RPMI7951 (cell line): ENCODE results near the gene CLIC2. TPM values are rescaled to one million over a fixed set of nuclear protein-coding genes. Genes with fewer than 3 reads are reported as not detected.
"Not testable (repeated sequence)": the region's sequence is repeated elsewhere in the genome, so short reads cannot be mapped to it uniquely, and the experiment has no call there.

Experiments
- DNase-seq: peaks from one replicate; pipeline ENCODE4 v3.0.0-alpha.2; 2012; ENCODE audit warnings: low read depth
- total RNA-seq: library from RNA; depleted of rRNA; stranded (reverse); fragments of >200 nt; shearing (Covaris generic); gene quantifications from 2 replicates; pipeline ENCODE4 v1.2.3, GENCODE V29; 2014; rRNA removed

CLIC2 gene
- 11.5 and 14.6 TPM in 2 replicates for total RNA-seq

DNA sequence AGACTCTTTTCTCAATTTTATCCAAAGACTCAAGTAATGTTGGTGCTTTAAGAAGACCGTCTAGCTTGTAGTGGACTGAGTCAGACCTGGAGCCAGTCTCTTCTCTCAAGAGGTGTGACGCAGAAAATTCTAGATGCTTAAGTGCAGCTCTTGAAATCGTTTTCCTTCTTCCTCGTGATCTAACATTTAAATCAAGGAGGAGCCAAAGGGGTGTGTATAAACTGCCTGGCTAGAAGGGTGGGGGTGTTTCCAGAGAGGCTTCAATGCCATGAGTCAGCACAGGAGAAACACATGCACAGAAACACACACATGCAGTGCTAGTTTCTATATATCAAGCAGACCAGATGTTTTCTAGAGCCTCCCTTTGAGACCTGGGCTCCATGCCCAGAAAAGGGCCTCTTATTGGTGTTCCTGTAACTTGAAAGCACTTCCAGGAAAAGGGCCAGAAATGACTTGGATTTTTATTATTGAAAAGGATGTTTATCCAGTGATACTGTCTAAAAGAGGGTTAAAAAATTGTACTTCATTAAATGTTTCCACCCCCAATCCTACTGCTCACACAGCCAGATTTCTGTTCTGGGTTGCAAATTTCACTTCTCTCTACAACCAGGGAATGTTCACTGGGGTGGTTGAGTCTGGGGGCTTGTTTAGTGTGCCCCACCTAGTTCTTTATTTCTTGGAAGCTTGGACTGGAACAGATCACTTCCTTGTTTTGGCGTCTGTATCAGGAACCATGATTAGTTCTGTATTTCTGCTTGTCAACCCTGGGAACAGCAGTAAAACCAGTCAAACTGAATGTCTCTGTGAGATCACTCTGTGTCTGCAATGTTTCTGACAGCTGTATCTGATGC is at the start of gene CLIC2:
TSS of gene CLIC2 (minus strand) at position 129 of the 851 bp plus-strand sequence. CDS start 187 bp downstream, outside the sequence.
- peak; percentile 91 for DNase-seq

- not testable (repeated sequence) for DNase-seq
Observed at GRCh38 chrX:155382529-155382967, 48.1 kb upstream of the CLIC2 start.

- not testable (repeated sequence) for DNase-seq
Observed at GRCh38 chrX:155381843-155382528, 47.6 kb upstream of the CLIC2 start, which contains the start of gene F8A2. Gene F8A2 (plus strand): TSS chrX:155382095. CDS start chrX:155382115, 20 bp downstream.

- not testable (repeated sequence) for DNase-seq
Observed at GRCh38 chrX:155379802-155380201, 45.4 kb upstream of the CLIC2 start.

DNA sequence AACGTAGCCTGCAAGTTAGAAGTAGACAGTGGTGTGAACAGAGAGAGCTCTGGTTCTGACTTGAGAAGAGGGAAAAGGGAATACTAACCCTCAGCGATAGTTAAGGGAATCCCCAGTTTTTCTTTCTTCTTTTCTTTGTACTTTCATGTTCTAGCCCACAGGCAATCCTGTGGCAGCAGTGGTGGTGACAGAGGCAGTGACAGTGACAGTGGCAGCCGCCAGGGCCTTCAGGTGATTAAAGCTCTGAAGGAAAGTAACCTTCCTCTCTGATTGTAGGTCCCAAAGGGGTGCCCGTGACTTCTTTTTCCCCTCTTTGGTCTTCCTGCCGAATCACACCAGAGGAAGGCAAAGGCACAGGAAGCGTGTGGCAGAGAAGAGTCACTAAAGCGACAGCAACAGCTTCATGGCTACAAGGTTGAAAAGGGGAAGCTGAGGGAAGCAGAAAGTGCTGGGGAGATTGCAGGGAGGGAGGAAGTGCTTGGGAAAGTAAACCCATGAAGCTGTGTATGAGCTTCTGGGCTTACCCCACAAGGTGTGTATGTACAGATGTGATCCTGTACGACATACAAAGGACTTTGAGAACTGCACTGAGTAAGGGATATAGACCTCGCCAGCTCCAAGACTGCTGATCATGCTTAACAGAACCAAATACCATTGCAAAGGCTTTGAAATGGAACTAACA is 39.5 kb upstream of the CLIC2 start:
- DNase-seq = not testable (repeated sequence)

DNA sequence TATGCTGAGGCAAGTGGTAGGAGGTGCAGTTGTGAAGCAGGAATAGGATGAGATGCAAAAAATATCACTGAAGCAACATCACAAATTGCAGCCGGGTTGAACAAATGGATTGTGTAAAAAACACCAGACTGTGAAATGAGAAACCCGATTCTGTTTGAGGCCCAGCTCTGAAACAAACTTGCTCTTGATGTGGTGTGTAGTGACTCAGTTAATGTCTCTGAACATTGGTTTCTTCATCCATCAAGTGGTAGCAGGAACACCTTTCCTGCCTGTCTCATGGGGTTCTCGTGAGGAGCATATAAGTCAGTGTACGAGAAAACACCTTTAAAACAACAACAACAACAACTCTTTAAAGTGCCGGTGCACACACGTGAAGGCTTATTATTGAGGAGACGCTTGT is 29.3 kb upstream of the CLIC2 start:
- not testable (repeated sequence) for DNase-seq

GRCh38 chrX:155349448-155349847 is 15.0 kb upstream of the CLIC2 start:
- not testable (repeated sequence) for DNase-seq

GRCh38 chrX:155345689-155346088 is 11.3 kb upstream of the CLIC2 start:
- DNase-seq = not testable (repeated sequence)

- DNase-seq = not testable (repeated sequence)
Observed at GRCh38 chrX:155335337-155335712, 911 bp upstream of the CLIC2 start.

DNA sequence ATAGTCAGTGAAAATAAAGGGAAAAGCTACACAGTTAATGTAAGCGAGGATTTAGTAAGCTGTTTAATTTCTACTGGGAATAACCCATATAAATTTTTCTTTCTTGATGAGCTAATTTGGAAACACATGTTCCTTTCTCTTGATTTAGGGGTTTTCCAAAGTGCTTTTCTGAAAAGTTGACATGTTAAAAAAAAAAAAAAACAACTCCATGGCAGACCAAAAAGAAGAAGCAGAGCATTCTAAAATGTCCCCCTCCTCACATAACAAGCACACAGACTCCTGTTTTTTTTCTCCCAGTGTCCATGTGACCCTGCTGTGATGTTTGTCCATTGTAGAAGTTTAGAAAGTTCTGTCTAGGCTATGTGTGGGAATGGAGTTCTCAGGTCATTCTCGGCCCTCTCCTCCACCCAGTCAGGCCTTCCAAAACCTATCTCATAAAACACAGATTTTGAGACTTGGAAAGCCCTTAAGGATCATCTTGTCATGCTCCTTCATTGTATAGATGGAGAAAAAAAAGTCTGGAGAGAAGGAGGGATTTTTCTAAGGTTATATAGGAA is 792 bp downstream of the CLIC2 start:
- DNase-seq = no peak

DNA sequence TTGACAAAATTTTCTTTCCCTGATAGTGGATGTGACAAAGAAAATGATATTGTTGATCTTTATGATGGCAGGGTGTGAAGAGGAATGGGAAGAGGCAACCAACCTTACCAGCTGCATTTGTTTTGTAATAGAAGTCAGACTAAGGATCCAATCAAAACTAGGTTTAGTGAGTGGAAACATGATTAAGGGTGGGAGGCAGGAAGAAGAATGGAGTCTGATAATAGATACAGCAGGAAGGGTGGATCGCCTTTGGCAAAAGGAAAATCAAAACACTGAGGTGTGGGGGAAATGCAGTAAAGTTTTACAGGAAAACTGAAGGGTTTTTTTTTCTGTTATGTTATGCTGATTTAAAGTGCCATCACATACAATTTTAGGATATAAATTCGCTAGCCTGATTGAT is 3.4 kb downstream of the CLIC2 start:
- no peak for DNase-seq

GRCh38 chrX:155329293-155329692 is 5.1 kb downstream of the CLIC2 start:
- no peak for DNase-seq

GRCh38 chrX:155326610-155327009 is 7.8 kb downstream of the CLIC2 start:
- no peak for DNase-seq

DNA sequence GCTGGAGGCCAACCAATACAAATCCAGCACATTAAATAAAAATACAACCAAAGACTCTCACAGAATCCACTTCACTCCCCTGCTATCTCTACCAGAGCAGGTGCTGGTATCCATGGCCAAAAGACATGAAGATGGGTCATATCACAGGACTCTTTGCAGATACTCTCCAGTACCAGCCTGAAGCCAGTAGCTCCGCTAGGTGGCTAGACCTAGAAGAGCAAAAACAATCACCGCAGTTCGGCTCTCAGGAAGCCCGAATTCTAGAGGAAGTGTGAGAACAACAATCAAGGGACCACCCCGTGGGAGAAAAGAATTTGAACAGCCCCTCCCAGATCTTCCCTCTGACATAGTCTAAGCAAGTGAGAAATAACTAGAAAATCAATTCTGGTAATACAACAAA is 20.2 kb downstream of the CLIC2 start:
- no peak for DNase-seq

- DNase-seq = peak; percentile 69
Observed at GRCh38 chrX:155313766-155314165, 20.6 kb downstream of the CLIC2 start.

- DNase-seq = no peak
Observed at GRCh38 chrX:155293771-155294170, 40.6 kb downstream of the CLIC2 start.

DNA sequence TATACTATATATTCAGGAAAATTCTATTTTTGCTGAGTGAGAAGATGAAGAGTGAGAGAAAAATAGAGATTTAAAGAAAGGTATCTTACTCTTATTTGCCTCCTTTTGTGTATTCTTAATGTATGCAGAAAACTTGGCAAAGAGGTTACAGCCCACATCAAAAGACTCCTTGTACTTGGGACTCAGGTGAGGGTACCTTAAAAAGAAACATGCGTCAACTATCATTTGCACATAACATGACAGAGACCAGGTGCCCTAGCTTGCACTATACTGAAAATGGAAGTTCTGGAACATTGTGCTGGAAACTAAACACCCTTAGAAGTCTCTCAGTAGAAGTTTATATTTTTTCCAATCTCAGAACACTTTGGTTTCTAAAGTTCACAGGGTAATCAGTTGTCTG is 54.5 kb downstream of the CLIC2 start:
- no peak for DNase-seq

DNA sequence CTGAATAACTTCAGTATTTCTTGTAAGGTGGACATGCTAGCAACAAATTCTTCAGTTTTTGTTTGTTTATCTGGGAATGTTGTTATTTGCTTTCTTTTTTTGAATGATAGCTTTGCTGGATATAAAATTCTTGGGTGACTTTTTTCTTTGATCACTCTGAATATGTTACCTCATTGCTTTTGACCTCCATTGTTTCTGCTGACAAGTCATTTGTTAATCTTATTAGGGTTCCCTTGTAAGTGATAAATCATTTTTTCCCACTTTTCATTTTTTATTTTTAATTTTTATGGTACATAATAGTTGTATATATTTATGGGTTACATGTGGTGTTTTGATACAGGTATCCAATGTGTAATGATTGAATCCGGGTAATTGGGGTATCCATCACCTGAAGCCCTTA is 63.4 kb downstream of the CLIC2 start:
- DNase-seq = no peak

GRCh38 chrX:155267995-155268394 is 66.4 kb downstream of the CLIC2 start:
- not testable (repeated sequence) for DNase-seq

DNA sequence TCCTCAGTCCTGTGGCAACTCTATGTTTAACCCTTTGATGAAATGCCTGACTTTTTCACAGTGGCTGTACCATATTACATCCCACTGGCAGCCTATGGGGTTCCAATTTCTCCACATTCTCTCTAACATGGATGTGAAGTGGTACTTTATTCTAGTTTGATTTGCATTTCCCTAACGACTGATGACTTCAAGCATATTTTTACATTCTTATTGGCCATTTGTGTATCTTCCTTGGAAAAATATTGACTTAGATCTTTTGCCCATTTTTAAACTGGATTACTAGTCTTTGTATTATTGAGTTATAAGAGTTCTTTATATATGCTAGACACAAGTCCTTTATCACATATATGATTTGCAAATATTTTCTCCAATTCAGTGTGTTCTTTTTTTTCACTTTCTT is 68.0 kb downstream of the CLIC2 start:
- no peak for DNase-seq

GRCh38 chrX:155263854-155264628 is 70.4 kb downstream of the CLIC2 start, which contains the start of gene RAB39B:
Gene RAB39B (minus strand): TSS chrX:155264491. CDS start chrX:155264288, 203 bp downstream.
- DNase-seq = peak; percentile 59
